Right forelimb (tissue), 1 donor: ENCODE results near the gene CHCT1.
A peak's percentile ranks its signal among the peaks of the same experiment; 100 is the strongest.
"Not testable (repeated sequence)": the region's sequence is repeated elsewhere in the genome, so short reads cannot be mapped to it uniquely, and the experiment has no call there.

Experiments
- DNase-seq: peaks from one replicate; pipeline ENCODE4 v3.0.0-alpha.2; 2018

Gene CHCT1

DNA sequence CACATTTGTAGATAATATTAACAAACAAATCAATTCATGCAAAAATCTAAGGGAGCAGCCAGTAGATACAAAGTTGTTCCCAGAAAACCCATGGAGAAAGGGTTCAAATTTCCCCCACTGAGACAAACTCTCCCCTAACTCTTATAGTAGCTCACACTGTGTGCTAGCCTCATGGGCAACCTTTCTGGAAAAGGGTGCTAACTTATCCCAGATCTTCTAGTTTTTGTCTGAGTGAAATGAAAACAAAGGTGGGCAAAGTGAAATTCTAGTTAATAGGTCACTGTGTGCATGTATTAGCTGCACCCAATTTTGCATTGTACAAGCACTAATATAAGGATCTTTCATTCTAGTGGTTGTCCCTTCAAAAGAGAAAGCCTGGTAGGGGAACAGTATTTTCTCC lies 20.5 kb upstream of the CHCT1 start:
- DNase-seq: no peak

- no peak for DNase-seq
Measured at GRCh38 chr17:60403523-60403810, 18.8 kb upstream of the CHCT1 start.

- DNase-seq: no peak
Measured at GRCh38 chr17:60403962-60404361, 18.3 kb upstream of the CHCT1 start.

DNA sequence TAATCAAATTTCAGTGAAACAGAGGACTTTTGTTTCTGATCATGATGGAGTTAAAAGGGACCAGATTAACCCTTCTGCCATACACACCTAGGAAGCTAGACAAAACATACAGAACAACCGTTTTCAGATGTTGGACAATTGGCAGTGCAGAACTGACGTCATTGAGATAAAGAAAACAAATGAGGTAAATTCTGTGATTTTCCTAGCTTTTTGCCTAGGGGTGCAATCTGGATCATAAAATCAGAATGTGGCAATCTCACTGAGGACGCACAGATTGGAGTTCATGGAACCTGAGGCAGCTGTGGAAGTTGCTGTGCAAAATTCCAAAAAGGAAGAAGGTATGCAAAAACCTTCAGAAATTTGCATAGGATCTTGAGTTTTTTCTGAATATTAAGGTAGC lies 15.4 kb upstream of the CHCT1 start:
- DNase-seq: no peak

DNA sequence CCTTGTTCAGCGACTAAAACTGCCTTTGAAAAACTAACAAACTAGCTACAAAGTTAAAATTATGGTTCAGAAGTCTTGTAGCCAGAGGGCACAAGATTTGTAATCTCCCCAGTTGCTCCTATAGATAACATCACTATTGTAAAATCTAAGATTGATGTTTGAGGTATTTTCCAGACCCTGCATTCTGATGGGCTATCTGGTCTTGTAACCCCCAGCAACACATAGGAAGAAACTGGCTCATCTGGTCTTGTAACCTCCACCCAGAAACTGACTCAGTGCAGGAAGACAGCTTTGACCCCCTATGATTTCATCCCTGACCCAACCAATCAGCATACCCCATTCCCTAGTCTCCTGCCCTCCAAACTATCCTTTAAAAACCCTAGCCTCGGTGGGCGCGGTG lies 12.3 kb upstream of the CHCT1 start:
- no peak for DNase-seq

GRCh38 chr17:60412701-60413100 lies 9.6 kb upstream of the CHCT1 start:
- DNase-seq: no peak

GRCh38 chr17:60415146-60415545 lies 7.1 kb upstream of the CHCT1 start:
- no peak for DNase-seq

DNA sequence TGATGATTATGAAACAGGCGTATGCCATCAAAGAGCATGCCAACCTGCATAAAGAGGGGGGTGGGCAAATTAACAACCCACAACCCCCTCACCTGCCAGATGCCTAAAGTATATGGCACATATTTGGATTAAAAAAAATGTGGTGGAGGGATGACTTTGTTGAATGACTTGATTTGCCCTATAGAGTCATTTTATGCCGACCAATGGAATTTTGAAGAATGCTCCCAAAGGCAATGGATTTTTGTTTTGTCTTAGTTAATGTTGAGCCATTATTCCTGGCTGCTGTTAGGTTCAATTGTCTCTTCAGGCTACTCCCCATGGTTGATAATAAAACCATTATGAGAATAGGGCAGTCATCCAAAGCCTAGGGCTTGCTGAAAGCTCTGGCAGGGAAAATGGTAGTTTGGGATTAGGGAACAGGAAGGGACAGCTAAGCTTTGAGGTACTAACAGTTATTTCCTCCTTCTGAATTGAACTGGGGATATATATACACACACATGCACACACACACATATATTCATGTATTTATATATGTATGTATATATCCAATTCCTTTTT lies 5.8 kb upstream of the CHCT1 start:
- DNase-seq: no peak

- not testable (repeated sequence) for DNase-seq
Measured at GRCh38 chr17:60419003-60419402, 3.3 kb upstream of the CHCT1 start.

GRCh38 chr17:60419875-60420274 lies 2.4 kb upstream of the CHCT1 start:
- DNase-seq: not testable (repeated sequence)

- DNase-seq: peak; percentile 85
Measured at GRCh38 chr17:60421273-60422161, 772 bp upstream of the CHCT1 start.

- DNase-seq: no peak
Measured at GRCh38 chr17:60423865-60424264, 1.6 kb downstream of the CHCT1 start.

GRCh38 chr17:60425626-60426025 lies 3.3 kb downstream of the CHCT1 start:
- DNase-seq: no peak

- DNase-seq: no peak
Measured at GRCh38 chr17:60426596-60426995, 4.3 kb downstream of the CHCT1 start.

DNA sequence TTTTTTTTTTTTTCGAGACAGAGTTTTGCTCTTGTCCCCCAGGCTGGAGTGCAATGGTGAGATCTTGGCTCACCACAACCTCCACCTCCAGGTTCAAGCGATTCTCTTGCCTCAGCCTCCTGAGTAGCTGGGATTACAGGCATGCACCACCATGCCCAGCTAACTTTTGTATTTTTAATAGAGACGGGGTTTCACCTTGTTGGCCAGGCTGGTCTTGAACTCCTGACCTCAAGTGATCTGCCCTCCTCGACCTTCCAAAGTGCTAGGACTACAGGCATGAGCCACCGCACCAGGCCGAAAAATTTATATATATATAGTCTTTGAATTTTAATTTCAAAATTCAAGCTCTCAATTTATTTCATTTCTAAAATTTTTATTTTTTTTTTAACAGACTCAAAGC lies 6.2 kb downstream of the CHCT1 start:
- DNase-seq: not testable (repeated sequence)

GRCh38 chr17:60430561-60430960 lies 8.3 kb downstream of the CHCT1 start:
- DNase-seq: not testable (repeated sequence)

DNA sequence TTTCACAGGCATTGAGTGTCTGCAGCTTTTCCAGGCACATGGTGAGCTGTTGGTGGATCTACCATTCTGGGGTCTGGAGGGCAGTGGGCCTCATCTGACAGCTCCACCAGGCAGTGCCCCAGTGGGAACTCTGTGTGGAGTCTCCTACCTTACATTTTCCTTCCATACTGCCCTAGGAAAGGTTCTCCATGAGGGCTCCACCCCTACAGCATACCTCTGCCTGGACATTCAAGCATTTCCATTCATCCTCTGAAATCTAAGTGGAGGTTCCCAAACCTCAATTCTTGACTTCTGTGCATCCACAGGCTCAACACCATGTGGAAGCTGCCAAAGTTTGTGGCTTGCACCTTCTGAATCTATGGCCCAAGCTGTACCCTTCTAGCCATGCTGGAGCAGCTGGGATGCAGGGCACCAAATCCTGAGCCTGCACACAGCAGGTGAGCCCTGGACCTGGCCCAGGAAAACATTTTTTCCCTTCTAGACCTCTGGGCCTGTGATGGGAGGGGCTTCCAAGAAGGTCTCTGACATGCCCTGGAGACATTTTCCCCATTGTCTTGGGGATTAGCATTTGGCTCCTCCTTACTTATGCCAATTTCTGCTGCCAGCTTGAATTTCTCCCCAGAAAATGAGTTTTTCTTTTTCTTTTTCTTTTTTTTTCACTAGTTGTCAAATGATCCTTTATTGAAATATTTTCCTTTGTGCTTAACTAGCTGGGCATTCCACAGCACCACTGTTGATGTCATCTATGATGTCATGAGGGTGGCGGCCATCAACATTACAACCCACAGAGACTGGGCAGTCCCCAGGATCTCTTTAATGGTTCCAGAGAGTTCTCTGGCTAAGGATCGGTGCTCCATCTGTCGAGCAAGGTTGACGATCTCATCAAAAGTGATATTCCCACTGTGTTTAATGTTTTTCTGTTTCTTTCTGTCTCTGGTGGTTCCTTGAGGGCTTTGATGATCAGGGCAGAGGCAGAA lies 11.0 kb downstream of the CHCT1 start:
- DNase-seq: not testable (repeated sequence)

DNA sequence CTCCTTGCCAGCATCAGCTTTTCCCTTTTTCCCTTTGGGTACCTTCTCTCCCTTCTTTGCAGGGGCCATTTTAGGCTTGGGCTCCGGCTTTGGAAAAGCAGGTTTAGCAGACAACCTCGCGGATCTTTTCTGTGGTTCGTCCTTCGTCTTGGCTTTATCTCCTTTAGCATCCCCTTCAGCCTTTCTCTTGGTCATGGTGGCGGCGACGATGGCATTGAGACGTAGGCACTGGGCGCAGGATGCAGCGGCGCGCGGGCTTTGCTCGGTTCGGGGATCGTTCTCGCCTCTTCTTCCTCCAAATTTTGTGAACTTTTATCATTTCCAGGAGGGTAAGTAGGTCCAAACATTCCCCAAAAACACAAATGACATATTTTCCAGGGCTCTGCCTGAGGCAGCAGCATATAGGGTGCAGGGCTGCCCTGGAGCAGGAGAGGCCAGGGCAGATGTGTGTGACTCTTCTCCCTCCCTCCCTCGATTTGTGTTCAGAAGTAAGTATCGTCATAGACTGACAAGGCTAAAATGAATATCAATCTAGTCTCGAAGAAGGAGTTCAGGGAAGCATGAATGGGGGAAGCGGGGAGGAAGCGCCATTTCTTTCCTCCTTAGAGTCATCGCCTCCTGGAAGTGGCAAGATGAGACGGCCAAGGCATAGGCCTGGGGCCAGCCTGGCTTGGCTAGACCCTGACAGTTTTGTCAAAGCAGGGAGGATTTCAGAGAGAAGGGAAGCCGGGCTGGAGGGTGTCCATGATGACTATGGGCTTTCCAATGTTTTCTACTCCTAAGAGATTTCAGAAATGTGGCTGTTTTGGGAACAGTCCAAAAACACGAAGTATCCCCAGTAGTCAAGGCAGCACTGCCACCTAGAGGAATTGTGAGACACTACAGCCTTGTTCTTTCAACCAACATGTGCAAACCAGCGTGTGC lies 13.2 kb downstream of the CHCT1 start:
- peak; percentile 80 for DNase-seq

GRCh38 chr17:60436676-60437075 lies 14.4 kb downstream of the CHCT1 start:
- DNase-seq: no peak

DNA sequence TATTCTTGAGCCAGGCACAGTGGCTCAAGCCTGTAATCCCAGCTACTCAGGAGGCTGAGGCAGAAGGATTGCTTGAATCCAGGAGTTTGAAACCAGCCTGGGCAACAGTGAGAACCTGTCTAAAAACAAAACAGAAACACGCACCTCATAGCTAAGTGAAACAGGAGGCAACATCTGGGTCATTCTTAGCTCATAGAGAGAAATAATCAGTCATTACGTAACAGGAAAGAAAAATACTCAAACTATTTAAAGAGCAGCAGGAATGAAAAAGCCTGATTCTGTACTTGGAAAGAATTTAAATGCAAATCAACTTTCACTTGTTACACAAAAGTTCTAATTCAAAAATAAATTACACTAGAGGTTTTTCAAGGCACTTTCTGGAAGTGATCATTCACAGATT lies 17.2 kb downstream of the CHCT1 start:
- no peak for DNase-seq

DNA sequence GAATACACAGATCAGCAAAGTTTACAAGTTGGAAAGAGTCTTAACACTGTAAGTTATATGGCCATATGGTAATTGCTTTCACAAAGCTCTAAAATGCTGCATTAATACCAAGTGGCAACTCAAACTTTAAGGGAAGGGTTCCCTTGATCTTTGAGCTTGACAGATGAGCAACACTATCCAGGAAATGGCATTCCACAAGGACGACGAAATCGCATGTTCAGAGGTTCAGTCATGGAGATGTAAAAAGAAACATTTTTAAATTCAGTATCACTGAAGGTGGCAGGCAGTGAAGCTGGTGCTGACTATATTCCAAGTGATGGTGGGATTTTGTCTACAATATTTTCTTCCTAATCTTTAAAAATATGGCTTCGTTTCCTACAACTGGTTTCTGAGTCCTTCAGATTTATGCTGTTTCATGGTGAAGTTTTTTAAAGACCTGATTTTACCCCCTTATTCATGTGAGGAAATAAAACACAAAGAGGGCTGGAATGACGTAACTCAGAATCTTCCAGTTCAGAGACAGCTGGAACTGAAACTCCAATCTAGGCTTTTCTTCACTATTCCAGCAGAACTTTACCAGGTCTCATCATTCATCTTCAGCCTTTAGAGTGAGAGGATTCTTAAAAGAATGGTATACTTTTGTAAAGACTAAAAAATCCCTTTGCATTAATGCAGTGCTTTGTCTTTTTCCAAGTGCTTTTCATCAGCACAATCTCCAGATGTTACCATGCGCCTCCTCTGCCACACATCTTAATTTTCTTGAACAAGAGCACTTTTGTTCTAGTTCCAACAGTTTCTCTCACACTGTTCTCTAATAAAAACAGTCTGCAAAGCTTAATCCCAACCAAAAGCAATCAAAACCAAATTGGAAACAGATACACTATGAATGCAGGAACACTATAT lies 20.2 kb downstream of the CHCT1 start:
- no peak for DNase-seq
